H9 (cell line): ENCODE data around the gene DAPL1. TPM values are rescaled to one million over a fixed set of nuclear protein-coding genes. Genes with fewer than 3 reads are reported as not detected.

ENCODE experiments used
- DNase-seq: peaks from one replicate; pipeline ENCODE4 v3.0.0-alpha.2; 2017
- H2AFZ ChIP-seq: one replicate; pipeline ENCODE4 v1.6.1; 2013; ENCODE audit warnings: mild to moderate bottlenecking, low read length, control low read depth, moderate library complexity
- H2AK5ac ChIP-seq: 2 replicates; pipeline ENCODE4 v1.6.1; 2013; ENCODE audit warnings: low read length, control low read depth, mixed read lengths; ENCODE audit not compliant: insufficient read length
- H2BK120ac ChIP-seq: one replicate; pipeline ENCODE4 v1.6.1; 2013; ENCODE audit warnings: low read depth, mild to moderate bottlenecking, low read length, control low read depth, inconsistent platforms; ENCODE audit not compliant: poor library complexity, severe bottlenecking
- H2BK12ac ChIP-seq: 2 replicates; pipeline ENCODE4 v1.6.1; 2013; ENCODE audit warnings: low read length, control low read depth, mixed read lengths, low read depth; ENCODE audit not compliant: insufficient read length
- H2BK15ac ChIP-seq: 2 replicates; pipeline ENCODE4 v1.6.1; 2013; ENCODE audit warnings: low read depth, low read length, control low read depth
- H2BK20ac ChIP-seq: one replicate; pipeline ENCODE4 v1.6.1; 2013; ENCODE audit warnings: low read depth, mild to moderate bottlenecking, low read length, control low read depth, inconsistent platforms; ENCODE audit not compliant: poor library complexity, severe bottlenecking
- H2BK5ac ChIP-seq: 2 replicates; pipeline ENCODE4 v1.6.1; 2013; ENCODE audit warnings: low read length, control low read depth, mixed read lengths; ENCODE audit not compliant: insufficient read length
- H3K14ac ChIP-seq: 2 replicates; pipeline ENCODE4 v1.6.1; 2013; ENCODE audit warnings: low read length, control low read depth; ENCODE audit not compliant: insufficient read depth
- H3K18ac ChIP-seq: 2 replicates; pipeline ENCODE4 v1.6.1; 2013; ENCODE audit warnings: low read depth, mild to moderate bottlenecking, mixed read lengths, low read length, control low read depth; ENCODE audit not compliant: insufficient read length
- H3K23ac ChIP-seq: 2 replicates; pipeline ENCODE4 v1.6.1; 2013; ENCODE audit warnings: low read length, control low read depth, mixed read lengths, low read depth; ENCODE audit not compliant: insufficient read length
- H3K23me2 ChIP-seq: 2 replicates; pipeline ENCODE4 v1.6.1; 2013; ENCODE audit warnings: low read depth, mild to moderate bottlenecking, mixed read lengths, low read length, control low read depth; ENCODE audit not compliant: insufficient read length, poor library complexity, severe bottlenecking
- H3K27ac ChIP-seq: 2 replicates; pipeline ENCODE4 v1.5.1; 2013; ENCODE audit warnings: low read length, control low read depth, mixed read lengths, low read depth; ENCODE audit not compliant: insufficient read length
- H3K27me3 ChIP-seq: 2 replicates; pipeline ENCODE4 v1.6.1; 2013; ENCODE audit warnings: low read length, control low read depth, inconsistent platforms; ENCODE audit not compliant: insufficient read depth
- H3K4ac ChIP-seq: 2 replicates; pipeline ENCODE4 v1.6.1; 2013; ENCODE audit warnings: low read depth, mild to moderate bottlenecking, control low read depth, inconsistent platforms, low read length, moderate library complexity
- H3K4me1 ChIP-seq: 2 replicates; pipeline ENCODE4 v1.6.1; 2013; ENCODE audit warnings: low read length, control low read depth, inconsistent platforms; ENCODE audit not compliant: insufficient read depth
- H3K4me2 ChIP-seq: 2 replicates; pipeline ENCODE4 v1.6.1; 2013; ENCODE audit warnings: low read length, control low read depth, mixed read lengths; ENCODE audit not compliant: insufficient read length, insufficient read depth
- H3K56ac ChIP-seq: 2 replicates; pipeline ENCODE4 v1.6.1; 2013; ENCODE audit warnings: low read depth, mild to moderate bottlenecking, mixed read lengths, low read length, control low read depth; ENCODE audit not compliant: insufficient read length
- H3K79me1 ChIP-seq: 2 replicates; pipeline ENCODE4 v1.6.1; 2013; ENCODE audit warnings: low read depth, mild to moderate bottlenecking, moderate library complexity, low read length, control low read depth, inconsistent platforms; ENCODE audit not compliant: insufficient read depth, poor library complexity, severe bottlenecking
- H3K79me2 ChIP-seq: 2 replicates; pipeline ENCODE4 v1.6.1; 2013; ENCODE audit warnings: low read length, control low read depth, inconsistent platforms; ENCODE audit not compliant: insufficient read depth
- H3K9ac ChIP-seq: 2 replicates; pipeline ENCODE4 v1.6.1; 2013; ENCODE audit warnings: low read length, control low read depth, mixed read lengths; ENCODE audit not compliant: insufficient read length; ENCODE audit errors: extremely low read depth
- H3K9me3 ChIP-seq: one replicate; pipeline ENCODE4 v1.6.1; 2013; ENCODE audit warnings: low read depth, low read length, inconsistent platforms; ENCODE audit not compliant: control insufficient read depth
- H3T11ph ChIP-seq: one replicate; pipeline ENCODE4 v1.6.1; 2013; ENCODE audit warnings: mild to moderate bottlenecking, low read length, control low read depth, inconsistent platforms
- H4K20me1 ChIP-seq: one replicate; pipeline ENCODE4 v1.6.1; 2013; ENCODE audit not compliant: control insufficient read depth, insufficient read length, insufficient read depth
- H4K5ac ChIP-seq: 2 replicates; pipeline ENCODE4 v1.6.1; 2013; ENCODE audit warnings: low read depth, mild to moderate bottlenecking, mixed read lengths, low read length, control low read depth; ENCODE audit not compliant: insufficient read length
- H4K8ac ChIP-seq: replicated peaks from 2 replicates; pipeline ENCODE4 v1.6.1; 2013; ENCODE audit warnings: low read length, control low read depth, mixed read lengths, low read depth; ENCODE audit not compliant: insufficient read length
- H4K91ac ChIP-seq: 2 replicates; pipeline ENCODE4 v1.6.1; 2013; ENCODE audit warnings: low read depth, mild to moderate bottlenecking, moderate library complexity, mixed read lengths, low read length, control low read depth; ENCODE audit not compliant: insufficient read length
- H3K27ac Mint-ChIP-seq, 3 experiments: 2 replicates in 2 of 3; 3 replicates in 1 of 3; pipeline ENCODE4 v1.8.0; 2020 to 2021; ENCODE audit warnings: mixed read lengths in 3 of 3, mild to moderate bottlenecking in 1 of 3, moderate library complexity in 1 of 3
- H3K27me3 Mint-ChIP-seq: 2 replicates; pipeline ENCODE4 v1.8.0; 2021; ENCODE audit warnings: low read depth, mild to moderate bottlenecking, moderate library complexity, mixed read lengths
- H3K36me3 Mint-ChIP-seq, 3 experiments: 2 replicates in 2 of 3; 3 replicates in 1 of 3; pipeline ENCODE4 v1.8.0; 2020 to 2021; ENCODE audit warnings: low read depth in 3 of 3, mixed read lengths in 3 of 3; ENCODE audit not compliant: insufficient read depth in 1 of 3
- H3K4me1 Mint-ChIP-seq, 2 experiments: 2 replicates each; pipeline ENCODE4 v1.8.0; 2020; ENCODE audit warnings: mixed read lengths in 2 of 2
- H3K4me3 Mint-ChIP-seq, 2 experiments: 2 replicates in 1 of 2; 3 replicates in 1 of 2; pipeline ENCODE4 v1.8.0; 2020 to 2021; ENCODE audit warnings: mild to moderate bottlenecking in 2 of 2, mixed read lengths in 2 of 2, moderate library complexity in 1 of 2
- H3K9me3 Mint-ChIP-seq, 2 experiments: 2 replicates in 1 of 2; 3 replicates in 1 of 2; pipeline ENCODE4 v1.8.0; 2020; ENCODE audit warnings: mild to moderate bottlenecking in 2 of 2, mixed read lengths in 2 of 2, moderate library complexity in 1 of 2
- CTCF ChIP-seq: fragments of 200-600 bp; sonication (generic); conservative IDR thresholded peaks from 3 replicates; pipeline ENCODE4 v1.8.0; 2021; ENCODE audit warnings: antibody characterized with exemption, mild to moderate bottlenecking
- WGBS: extraction: QIAGEN DNeasy Blood & Tissue Kit; methylation state at CpG from one replicate; pipeline ENCODE4 v1.1.7; 2013; ENCODE audit warnings: missing lambda C conversion rate, low lambda C conversion rate, mixed read lengths; ENCODE audit not compliant: insufficient read length; ENCODE audit errors: extremely low coverage; 5-methylcytosine and 5-hydroxymethylcytosine counted together
- long read RNA-seq: library from polyadenylated mRNA; unstranded; transcript quantifications from one replicate; pipeline ENCODE4 v2.0.0, GENCODE V29; 2020
- total RNA-seq: library from RNA; stranded (reverse); gene quantifications from 2 replicates; pipeline ENCODE4 v1.2.1, GENCODE V29; 2021

Gene DAPL1, protein sequence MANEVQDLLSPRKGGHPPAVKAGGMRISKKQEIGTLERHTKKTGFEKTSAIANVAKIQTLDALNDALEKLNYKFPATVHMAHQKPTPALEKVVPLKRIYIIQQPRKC
- not detected in 2 replicates for total RNA-seq
- long read RNA-seq = 0 reads

DNA sequence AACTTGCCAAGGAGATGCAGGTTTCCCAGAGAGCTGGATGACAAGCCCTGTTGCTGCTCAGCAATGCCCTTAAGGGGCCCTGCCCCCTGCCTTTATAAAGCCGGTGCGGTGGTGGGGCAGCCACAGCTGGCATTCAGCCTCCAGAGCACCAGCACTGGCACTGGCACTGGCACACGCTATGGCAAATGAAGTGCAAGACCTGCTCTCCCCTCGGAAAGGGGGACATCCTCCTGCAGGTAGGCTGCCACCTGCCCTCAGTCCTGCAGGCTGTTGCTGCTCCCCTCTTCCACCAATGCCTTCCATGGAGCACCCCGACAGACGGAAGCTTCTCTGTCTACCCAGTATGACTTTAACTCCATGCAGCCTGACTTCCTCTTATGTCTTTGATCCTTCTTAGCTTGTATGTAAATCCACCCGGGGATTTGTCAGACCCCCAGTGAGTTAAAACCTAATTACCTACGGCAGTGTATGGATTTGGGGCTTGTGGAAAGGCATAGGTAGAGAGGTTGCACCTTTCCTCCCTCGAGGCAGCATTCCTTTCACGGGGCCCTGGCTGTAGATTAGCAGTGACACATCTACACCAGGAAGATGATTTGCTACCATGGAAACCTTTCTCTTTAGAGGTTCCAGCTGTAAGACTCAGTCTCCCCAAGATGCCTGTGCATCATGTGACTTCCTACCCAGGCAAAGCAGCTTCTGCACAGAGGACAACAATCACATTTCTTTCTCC lies at the start of gene DAPL1:
Gene DAPL1 (plus strand): TSS at position 123 of the 730 bp plus-strand sequence. CDS start 56 bp downstream, at position 179.
- Mint-ChIP-seq H3K36me3 (no peaks in the 10 kb centered on the region), H3K9me3 (no peaks in the 10 kb centered on the region), H3K27me3 (peaks cover 4% of the 10 kb centered on the region), H3K4me3 (no peak within 1 kb of the TSS; a peak in 1 of 5 replicates), H3K4me1 (peaks cover 23 to 25% of the 10 kb centered on the region in 2 experiments), H3K27ac (no peak within 1 kb of the TSS; a peak in 1 of 7 replicates)
- Histone ChIP-seq H2BK5ac (no peak within 1 kb of the TSS), H3K4ac (no peak within 1 kb of the TSS), H3K56ac (no peak within 1 kb of the TSS), H3K23ac (no peak within 1 kb of the TSS), H4K5ac (no peak within 1 kb of the TSS), H2BK120ac (no peak within 1 kb of the TSS), H2BK12ac (no peak within 1 kb of the TSS), H3K4me1 (peaks cover 4% of the 10 kb centered on the region; the same call in 1 of the 2 replicates), H2BK15ac (no peak within 1 kb of the TSS), H4K91ac (no peak within 1 kb of the TSS), H2BK20ac (no peak within 1 kb of the TSS), H3K27me3 (no peaks in the 10 kb centered on the region), H3K9me3 (no peaks in the 10 kb centered on the region), H3K18ac (no peak within 1 kb of the TSS), H3K27ac (no peak within 1 kb of the TSS), H3K79me1 (no peaks in the 10 kb centered on the region), H3K79me2 (no peaks in the 10 kb centered on the region), H2AK5ac (no peak within 1 kb of the TSS), H4K8ac (no peak within 1 kb of the TSS), H3K9ac (no peak within 1 kb of the TSS), H3K14ac (no peak within 1 kb of the TSS; the same call in 1 of the 2 replicates), H3K4me2 (no peak within 1 kb of the TSS), H4K20me1 (no peaks in the 10 kb centered on the region), H3K23me2 (no peaks in the 10 kb centered on the region), H3T11ph (no peak within 1 kb of the TSS), H2AFZ (no peak within 1 kb of the TSS)
- no peak for DNase-seq
- TF ChIP-seq CTCF = no peak
- no CpG with 5 or more reads among the region's 10 CpGs for WGBS
